SJSA1 (cell line): ENCODE data around the gene CFAP52. TPM values are rescaled to one million over a fixed set of nuclear protein-coding genes. Genes with fewer than 3 reads are reported as not detected.
A peak's percentile ranks its signal among the peaks of the same experiment; 100 is the strongest.
"Not testable (repeated sequence)": the region's sequence is repeated elsewhere in the genome, so short reads cannot be mapped to it uniquely, and the experiment has no call there.

Experiments
- DNase-seq, 2 experiments: peaks; one replicate each; pipeline ENCODE4 v3.0.0-alpha.2; 2015 to 2020; ENCODE audit warnings: low spot score in 2 of 2, low read depth in 1 of 2
- H3K27ac ChIP-seq: fragments of 250-450 bp; sonication (Bioruptor Pico); 2 replicates; pipeline ENCODE4 v1.5.1; 2020; ENCODE audit warnings: mild to moderate bottlenecking, moderate library complexity
- H3K27me3 ChIP-seq: fragments of 250-450 bp; sonication (Bioruptor Pico); replicated peaks from 2 replicates; pipeline ENCODE4 v1.5.1; 2020; ENCODE audit warnings: mild to moderate bottlenecking, moderate library complexity
- H3K36me3 ChIP-seq: fragments of 250-450 bp; sonication (Bioruptor Pico); 2 replicates; pipeline ENCODE4 v1.5.1; 2020; ENCODE audit warnings: mild to moderate bottlenecking
- H3K4me1 ChIP-seq: fragments of 250-450 bp; sonication (Bioruptor Pico); replicated peaks from 2 replicates; pipeline ENCODE4 v1.6.1; 2021; ENCODE audit warnings: mild to moderate bottlenecking
- H3K4me3 ChIP-seq: fragments of 250-450 bp; sonication (Bioruptor Pico); 2 replicates; pipeline ENCODE4 v1.5.1; 2020; ENCODE audit warnings: mild to moderate bottlenecking
- H3K9me3 ChIP-seq: fragments of 250-450 bp; sonication (Bioruptor Pico); replicated peaks from 2 replicates; pipeline ENCODE4 v1.5.1; 2020; ENCODE audit warnings: mild to moderate bottlenecking
- total RNA-seq: library from RNA; depleted of rRNA; stranded (reverse); fragments of >200 nt; shearing (Covaris generic); gene quantifications from 2 replicates; pipeline ENCODE4 v1.2.3, GENCODE V29; 2014

CFAP52 gene
- total RNA-seq, 1 experiment from 2014 or later: not detected

DNA sequence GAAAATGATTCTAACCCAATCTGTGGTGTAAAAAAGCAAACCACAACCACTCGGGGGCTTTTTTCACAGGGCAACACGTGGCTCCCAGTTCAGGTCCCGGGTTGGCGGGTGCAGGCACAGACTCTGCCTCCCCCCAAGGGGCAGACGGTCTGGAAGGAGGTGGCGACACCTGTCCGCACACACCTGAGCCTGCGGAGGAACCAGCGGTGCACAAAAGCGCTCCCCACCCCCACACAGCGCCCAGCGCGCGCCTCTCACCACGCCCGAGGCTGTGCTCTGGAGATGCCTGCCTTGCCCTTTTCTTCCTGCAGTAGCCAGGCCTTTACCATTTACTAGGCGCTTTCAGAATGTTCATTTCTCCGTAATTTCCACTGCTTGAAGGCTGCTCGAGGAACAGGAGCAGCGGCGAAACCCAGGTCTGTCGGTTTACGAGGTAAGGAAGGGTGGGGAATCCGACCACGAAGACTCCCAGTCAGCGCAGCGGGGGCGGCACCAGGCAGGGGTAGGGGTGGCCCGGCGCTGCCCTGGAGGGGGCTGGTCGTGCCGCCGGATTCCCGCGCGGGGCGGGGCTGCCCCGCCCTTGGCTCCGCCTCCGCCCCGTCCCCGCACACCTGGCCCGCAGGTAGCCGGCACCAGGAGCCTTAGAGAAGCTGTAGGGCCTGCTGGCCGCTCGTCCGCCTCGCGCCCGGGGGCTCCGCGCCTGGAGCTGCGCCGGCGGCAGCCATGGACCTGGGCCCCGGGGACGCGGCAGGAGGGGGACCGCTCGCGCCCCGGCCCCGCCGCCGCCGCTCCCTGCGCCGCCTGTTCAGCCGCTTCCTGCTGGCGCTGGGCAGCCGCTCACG lies 68.7 kb downstream of the CFAP52 start, which contains the start of gene USP43:
Gene USP43, plus strand, starts transcription at position 608 of the 842 bp plus-strand sequence. Its CDS starts 116 bp downstream, at position 724.
- H3K27ac ChIP-seq: peak within 1 kb of the TSS; percentile 57
- peak; percentile 51 to 68 for DNase-seq
- 0 out of 2 replicates have a peak, but pooled peaks cover 3% of the 10 kb centered on the region for H3K9me3 ChIP-seq
- H3K27me3 ChIP-seq: no peaks in the 10 kb centered on the region
- H3K4me3 ChIP-seq: peak within 1 kb of the TSS; percentile 83
- H3K36me3 ChIP-seq: no peaks in the 10 kb centered on the region
- peaks cover 42% of the 10 kb centered on the region for H3K4me1 ChIP-seq

DNA sequence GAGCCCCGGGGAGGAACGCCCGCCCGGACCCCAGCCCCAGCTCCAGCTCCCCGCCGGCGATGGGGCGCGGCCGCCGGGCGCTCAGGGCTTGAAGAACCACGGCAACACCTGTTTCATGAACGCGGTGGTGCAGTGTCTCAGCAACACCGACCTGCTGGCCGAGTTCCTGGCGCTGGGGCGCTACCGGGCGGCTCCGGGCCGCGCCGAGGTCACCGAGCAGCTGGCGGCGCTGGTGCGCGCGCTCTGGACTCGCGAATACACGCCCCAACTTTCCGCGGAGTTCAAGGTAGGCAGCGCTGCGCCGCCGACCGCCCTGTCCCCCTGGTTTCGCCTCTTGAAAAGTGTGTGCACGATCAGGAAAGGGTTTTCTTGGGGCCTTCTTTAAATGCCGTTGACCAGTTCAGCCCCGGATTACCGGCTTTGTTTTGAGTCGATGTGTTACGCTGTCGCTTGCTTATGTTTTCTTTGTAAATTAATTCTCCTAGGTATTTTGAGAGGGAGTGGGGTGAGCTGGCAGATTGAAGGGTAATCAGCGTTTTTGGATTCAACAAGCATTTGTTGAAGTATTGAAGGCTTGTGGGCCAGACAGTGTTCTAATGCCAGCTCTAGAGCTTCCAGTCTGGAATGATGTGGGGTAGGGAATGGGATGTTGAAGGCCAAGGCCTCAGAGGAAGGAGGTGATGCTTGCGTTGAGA lies 69.6 kb downstream of the CFAP52 start:
- H3K4me1 ChIP-seq: peaks cover 42% of the 10 kb centered on the region
- 0 out of 2 replicates have a peak, but pooled peaks cover 3% of the 10 kb centered on the region for H3K9me3 ChIP-seq
- H3K27ac ChIP-seq: peak overlapping the region; percentile 57
- H3K36me3 ChIP-seq: no peaks in the 10 kb centered on the region
- no peaks in the 10 kb centered on the region for H3K27me3 ChIP-seq
- peak; percentile 41 to 57 for DNase-seq
- peak overlapping the region; percentile 83 for H3K4me3 ChIP-seq

DNA sequence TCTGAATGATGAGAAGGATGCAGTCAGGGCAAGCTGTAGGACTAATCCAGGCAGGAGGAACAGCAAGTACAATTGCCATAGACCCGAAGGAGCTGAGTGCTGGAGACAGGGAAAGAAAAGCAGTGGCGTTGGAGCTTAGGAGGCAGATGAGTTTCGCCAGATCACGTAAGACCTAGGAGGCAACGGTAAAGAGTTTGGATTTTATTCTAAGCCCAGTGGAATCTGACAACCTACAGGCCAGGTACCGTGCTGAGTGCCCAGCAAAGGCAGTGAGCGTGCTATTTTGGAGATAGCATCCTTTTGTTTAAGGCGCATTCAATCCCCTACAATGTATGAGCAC lies 70.1 kb downstream of the CFAP52 start:
- H3K27ac ChIP-seq: no peak overlapping the region
- 0 out of 2 replicates have a peak, but pooled peaks cover 3% of the 10 kb centered on the region for H3K9me3 ChIP-seq
- no peaks in the 10 kb centered on the region for H3K27me3 ChIP-seq
- H3K4me1 ChIP-seq: peaks cover 42% of the 10 kb centered on the region
- H3K4me3 ChIP-seq: peak overlapping the region; percentile 83
- DNase-seq: no peak
- no peaks in the 10 kb centered on the region for H3K36me3 ChIP-seq

DNA sequence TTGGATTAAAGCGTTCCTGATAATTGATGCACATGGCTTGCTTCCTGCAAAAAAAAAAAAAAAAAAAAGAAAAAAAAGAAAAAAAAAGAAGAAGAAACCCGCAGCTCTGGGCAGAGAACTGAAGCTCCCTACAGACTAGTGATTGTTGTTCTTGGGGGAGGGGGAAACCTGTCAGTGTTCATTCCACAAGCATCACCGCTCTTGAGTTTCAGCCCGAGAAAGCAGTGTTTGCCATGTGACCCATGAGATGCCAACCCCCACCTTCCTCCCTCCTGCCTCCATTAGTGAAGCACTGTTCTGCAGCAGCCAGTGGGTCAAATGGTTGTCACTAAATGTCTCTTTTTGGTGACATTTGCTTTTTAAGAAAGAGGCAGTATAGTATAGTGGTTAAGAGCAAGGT lies 70.6 kb downstream of the CFAP52 start:
- H3K27me3 ChIP-seq: no peaks in the 10 kb centered on the region
- DNase-seq: no peak
- H3K9me3 ChIP-seq: 0 out of 2 replicates have a peak, but pooled peaks cover 3% of the 10 kb centered on the region
- peaks cover 42% of the 10 kb centered on the region for H3K4me1 ChIP-seq
- H3K27ac ChIP-seq: no peak overlapping the region
- H3K4me3 ChIP-seq: no peak overlapping the region
- H3K36me3 ChIP-seq: no peaks in the 10 kb centered on the region

DNA sequence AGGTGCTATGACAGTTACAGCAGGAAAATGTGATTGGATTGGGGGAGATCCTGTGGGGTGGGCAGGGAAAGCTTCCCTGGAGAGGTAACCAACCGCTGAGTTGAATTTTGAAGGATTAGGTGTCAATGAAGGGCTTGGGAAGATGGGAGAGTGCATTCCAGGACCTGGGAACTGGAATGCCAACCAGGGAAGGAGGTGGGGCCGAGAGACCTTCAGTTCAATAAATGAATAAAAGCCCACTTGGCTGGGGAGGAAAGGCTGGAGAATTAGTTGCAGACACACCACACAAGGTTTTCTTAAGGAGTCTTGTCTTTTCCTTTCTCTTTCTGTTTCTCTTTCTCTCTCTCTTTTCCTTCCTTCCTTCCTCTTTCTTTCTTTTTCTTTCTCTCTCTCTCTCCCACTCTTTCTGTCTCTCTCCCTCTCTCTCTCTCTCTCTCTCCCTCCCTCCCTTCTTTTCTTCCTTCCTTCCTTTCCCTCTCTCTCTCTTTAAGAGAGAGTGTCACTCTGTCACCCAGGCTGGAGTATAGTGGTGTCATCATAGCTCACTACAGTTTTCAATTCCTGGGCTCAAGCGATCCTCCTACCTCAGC lies 72.2 kb downstream of the CFAP52 start:
- no peaks in the 10 kb centered on the region for H3K36me3 ChIP-seq

DNA sequence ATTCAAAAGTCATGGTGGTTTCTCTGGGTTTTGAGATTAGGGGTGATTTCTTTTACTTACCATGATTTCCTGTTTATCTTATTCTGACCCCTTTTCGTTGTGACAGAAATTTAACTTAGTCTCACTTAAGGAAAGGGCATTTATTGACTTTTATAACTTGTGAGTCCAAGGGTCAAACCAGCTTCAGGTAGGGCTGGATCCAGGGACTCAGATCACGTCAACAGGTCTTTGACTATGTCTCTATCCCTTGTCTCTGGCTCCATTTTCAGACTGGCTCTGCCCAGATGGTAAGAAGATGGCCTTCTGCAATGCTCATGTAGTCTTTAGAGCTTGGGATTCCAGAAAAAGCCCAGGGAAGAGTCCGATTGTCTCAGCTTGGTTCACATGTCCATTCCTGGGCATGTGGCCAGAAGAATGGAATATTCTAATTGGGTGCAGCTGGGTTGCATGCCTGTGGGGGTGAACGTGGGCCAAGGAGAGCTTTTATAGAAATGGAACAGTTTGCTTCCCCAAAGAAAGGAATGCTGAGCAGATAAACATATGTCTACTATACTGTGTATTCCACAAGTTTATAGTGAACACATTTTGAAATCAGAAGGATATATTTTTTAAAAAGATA lies 82.3 kb downstream of the CFAP52 start:
- no peak overlapping the region for H3K4me3 ChIP-seq
- H3K27ac ChIP-seq: no peak overlapping the region
- peaks cover 11% of the 10 kb centered on the region for H3K4me1 ChIP-seq
- DNase-seq: peak; percentile 36 to 47
- no peaks in the 10 kb centered on the region for H3K9me3 ChIP-seq
- H3K27me3 ChIP-seq: no peaks in the 10 kb centered on the region
- H3K36me3 ChIP-seq: no peaks in the 10 kb centered on the region

More for the DNA sequence above, 72.2 kb downstream of the CFAP52 start:
- H3K27ac ChIP-seq: peak overlapping the region; percentile 81
- 0 out of 2 replicates have a peak, but pooled peaks cover 3% of the 10 kb centered on the region for H3K9me3 ChIP-seq
- peaks cover 41% of the 10 kb centered on the region for H3K4me1 ChIP-seq
- DNase-seq: peak in 1 of 2 experiments; percentile 53
- H3K27me3 ChIP-seq: no peaks in the 10 kb centered on the region
- no peak overlapping the region for H3K4me3 ChIP-seq

DNA sequence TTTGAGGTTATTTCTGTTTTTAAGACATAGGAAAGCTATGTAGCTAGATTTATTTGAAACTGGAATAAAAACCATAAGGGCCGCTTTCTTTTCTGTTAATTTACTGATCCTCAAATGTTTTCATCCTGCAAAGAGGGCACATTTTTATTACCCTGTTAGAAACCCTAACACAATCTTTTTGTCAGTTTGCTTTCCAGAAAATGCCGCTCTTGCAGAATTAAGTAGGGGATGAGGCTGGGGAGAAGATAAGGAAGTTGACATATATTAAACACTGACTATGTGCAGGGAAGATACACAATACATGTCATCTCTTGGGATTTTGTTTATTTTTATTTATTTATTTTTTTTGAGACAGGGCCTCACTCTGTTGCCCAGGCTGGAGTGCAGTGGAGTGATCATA lies 84.6 kb downstream of the CFAP52 start:
- no peak for DNase-seq
- Histone ChIP-seq H3K36me3 (no peaks in the 10 kb centered on the region), H3K4me1 (peaks cover 11% of the 10 kb centered on the region), H3K4me3 (no peak overlapping the region), H3K27me3 (no peaks in the 10 kb centered on the region), H3K9me3 (no peaks in the 10 kb centered on the region), H3K27ac (no peak overlapping the region)

DNA sequence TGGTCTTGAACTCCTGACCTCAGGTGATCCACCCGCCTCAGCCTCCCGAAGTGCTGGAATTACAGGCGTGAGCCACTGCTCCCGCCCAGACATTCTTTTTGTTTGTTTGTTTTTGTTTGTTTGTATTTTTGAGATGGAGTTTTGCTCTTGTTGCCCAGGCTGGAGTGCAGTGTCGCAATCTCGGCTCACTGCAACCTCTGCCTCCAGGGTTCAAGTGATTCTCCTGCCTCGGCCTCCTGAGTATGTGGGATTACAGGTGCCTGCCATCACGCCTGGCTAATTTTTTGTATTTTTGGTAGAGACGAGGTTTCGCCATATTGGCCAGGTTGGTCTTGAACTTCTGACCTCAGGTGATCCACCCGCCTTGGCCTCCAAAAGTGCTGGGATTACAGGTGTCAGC lies 87.1 kb downstream of the CFAP52 start:
- H3K36me3 ChIP-seq, DNase-seq, H3K4me3 ChIP-seq, H3K27ac ChIP-seq, H3K9me3 ChIP-seq, H3K27me3 ChIP-seq: not testable (repeated sequence)
- H3K4me1 ChIP-seq: peaks cover 11% of the 10 kb centered on the region

DNA sequence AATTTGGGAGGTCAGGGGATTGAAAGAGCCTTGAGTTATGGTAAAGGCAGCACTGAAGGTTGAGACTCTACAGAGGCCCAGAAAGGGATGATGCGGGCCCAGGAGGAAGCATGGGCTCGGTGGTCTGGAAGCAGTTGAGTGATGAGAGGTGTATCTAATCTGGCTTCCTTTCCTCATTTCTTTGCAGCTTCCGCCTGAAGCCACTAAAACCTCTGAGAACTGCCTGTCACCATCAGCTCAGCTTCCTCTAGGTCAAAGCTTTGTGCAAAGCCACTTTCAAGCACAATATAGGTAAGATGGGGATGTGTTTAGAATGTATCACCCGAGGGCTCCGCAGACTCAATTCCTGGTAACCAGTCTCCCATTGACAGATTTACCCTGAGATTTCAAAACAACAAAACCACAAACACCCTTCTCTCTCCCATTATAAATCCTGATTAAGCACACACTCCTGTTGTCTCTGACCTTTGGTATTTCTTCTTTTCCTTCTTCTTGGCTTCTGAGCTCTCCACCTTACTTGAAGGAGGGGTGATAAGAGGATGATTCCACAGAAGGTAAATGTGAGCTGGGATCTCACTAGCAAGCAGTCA lies 90.1 kb downstream of the CFAP52 start:
- Histone ChIP-seq H3K27me3 (no peaks in the 10 kb centered on the region), H3K27ac (no peak overlapping the region), H3K4me3 (no peak overlapping the region), H3K36me3 (no peaks in the 10 kb centered on the region), H3K9me3 (no peaks in the 10 kb centered on the region), H3K4me1 (0 out of 2 replicates have a peak, but pooled peaks cover 4% of the 10 kb centered on the region)
- no peak for DNase-seq

DNA sequence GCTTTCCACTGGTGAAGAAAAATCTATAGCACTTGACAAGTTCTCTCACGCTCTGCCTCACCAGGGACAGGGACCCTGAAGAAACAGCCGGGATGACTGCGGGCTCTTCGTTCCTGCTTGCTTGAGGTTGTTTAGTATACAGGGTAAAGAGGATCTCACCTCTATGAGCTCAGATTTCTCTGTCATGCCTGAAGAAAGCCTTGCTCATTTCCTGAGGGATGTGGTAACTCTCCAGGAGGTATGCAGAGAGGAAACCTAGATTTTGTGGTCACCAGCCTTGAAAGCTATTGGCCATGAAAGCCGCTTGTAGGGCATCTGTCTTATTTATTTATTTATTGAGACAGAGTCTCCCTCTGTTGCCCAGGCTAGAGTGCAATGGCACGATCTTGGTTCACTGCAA lies 92.1 kb downstream of the CFAP52 start:
- no peaks in the 10 kb centered on the region for H3K27me3 ChIP-seq
- 0 out of 2 replicates have a peak, but pooled peaks cover 4% of the 10 kb centered on the region for H3K4me1 ChIP-seq
- no peaks in the 10 kb centered on the region for H3K36me3 ChIP-seq
- no peak overlapping the region for H3K27ac ChIP-seq
- no peak overlapping the region for H3K4me3 ChIP-seq
- no peaks in the 10 kb centered on the region for H3K9me3 ChIP-seq
- peak in 1 of 2 experiments; percentile 17 for DNase-seq

DNA sequence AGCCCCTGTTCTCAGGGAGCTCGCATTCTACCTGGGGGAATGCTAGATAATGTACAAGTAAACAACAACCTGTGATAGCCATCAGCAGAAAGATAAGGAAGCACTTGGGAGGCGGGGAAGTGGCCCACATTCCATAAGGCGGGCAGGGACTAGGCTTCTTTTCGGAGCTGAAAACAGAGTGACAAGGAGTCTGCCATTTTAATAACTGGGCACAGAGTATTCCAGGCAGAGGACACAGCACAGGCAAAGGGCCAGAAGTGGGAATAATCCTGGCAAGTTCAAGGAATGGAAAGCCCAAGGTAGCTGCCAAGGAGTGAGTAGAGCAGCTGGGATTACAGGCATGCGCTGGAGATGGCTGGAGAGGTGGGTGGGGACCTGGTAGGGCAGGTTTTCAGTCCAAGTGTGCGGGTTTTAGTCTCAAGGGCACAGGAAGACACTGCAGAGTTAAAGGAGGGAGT lies 93.1 kb downstream of the CFAP52 start:
- Histone ChIP-seq H3K4me3 (no peak overlapping the region), H3K27me3 (no peaks in the 10 kb centered on the region), H3K4me1 (0 out of 2 replicates have a peak, but pooled peaks cover 4% of the 10 kb centered on the region), H3K9me3 (no peaks in the 10 kb centered on the region), H3K36me3 (no peaks in the 10 kb centered on the region), H3K27ac (no peak overlapping the region)
- DNase-seq: no peak

DNA sequence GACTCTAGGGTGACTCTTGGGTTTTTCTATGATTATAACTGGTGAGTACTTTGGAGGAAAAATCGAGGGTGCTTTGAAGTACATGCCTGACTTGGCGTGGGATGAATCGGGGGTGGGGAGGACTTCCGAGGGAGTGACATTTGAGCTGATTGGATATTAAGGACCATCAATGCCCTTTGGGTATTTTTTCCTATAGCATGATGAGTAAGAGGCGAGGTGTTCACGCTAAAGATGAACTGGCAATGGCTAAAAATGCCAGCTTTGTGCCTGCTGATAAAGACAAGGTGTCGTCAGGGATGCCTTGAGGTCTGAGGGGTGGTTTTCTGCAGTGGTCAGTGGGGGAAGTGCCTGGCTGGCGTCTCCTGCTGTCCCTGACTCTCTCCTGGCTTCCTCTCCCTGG lies 94.2 kb downstream of the CFAP52 start:
- H3K4me3 ChIP-seq: no peak overlapping the region

DNA sequence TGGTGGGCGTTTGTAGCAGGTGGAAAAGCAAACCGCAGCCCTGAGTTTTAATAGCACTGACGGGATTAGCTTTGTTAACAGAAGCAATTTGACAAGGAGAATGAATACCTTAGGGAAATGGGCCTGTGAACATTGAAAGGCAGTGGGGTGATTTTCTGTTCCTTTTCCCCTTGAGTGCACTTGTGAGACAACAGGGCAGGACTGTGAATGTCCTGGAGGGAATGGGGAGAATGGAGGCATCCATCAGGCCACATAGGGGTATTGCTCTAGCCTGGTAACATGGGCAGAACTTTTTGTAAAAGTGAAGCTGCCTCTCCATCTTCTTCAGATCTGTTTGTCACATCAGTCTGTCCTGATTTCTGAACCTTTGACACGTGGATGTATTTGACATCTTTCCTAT lies 95.1 kb downstream of the CFAP52 start:
- Histone ChIP-seq H3K4me3 (no peak overlapping the region), H3K4me1 (peaks cover 7% of the 10 kb centered on the region)
- DNase-seq: no peak

More for the DNA sequence above, 94.2 kb downstream of the CFAP52 start:
- no peaks in the 10 kb centered on the region for H3K27me3 ChIP-seq
- H3K9me3 ChIP-seq: no peaks in the 10 kb centered on the region
- no peak for DNase-seq
- no peaks in the 10 kb centered on the region for H3K36me3 ChIP-seq
- H3K27ac ChIP-seq: no peak overlapping the region
- 0 out of 2 replicates have a peak, but pooled peaks cover 4% of the 10 kb centered on the region for H3K4me1 ChIP-seq

More for the DNA sequence above, 95.1 kb downstream of the CFAP52 start:
- Histone ChIP-seq H3K27ac (no peak overlapping the region), H3K9me3 (no peaks in the 10 kb centered on the region), H3K36me3 (no peaks in the 10 kb centered on the region), H3K27me3 (no peaks in the 10 kb centered on the region)
